ENCODE data around the gene MOG.

MOG gene

DNA sequence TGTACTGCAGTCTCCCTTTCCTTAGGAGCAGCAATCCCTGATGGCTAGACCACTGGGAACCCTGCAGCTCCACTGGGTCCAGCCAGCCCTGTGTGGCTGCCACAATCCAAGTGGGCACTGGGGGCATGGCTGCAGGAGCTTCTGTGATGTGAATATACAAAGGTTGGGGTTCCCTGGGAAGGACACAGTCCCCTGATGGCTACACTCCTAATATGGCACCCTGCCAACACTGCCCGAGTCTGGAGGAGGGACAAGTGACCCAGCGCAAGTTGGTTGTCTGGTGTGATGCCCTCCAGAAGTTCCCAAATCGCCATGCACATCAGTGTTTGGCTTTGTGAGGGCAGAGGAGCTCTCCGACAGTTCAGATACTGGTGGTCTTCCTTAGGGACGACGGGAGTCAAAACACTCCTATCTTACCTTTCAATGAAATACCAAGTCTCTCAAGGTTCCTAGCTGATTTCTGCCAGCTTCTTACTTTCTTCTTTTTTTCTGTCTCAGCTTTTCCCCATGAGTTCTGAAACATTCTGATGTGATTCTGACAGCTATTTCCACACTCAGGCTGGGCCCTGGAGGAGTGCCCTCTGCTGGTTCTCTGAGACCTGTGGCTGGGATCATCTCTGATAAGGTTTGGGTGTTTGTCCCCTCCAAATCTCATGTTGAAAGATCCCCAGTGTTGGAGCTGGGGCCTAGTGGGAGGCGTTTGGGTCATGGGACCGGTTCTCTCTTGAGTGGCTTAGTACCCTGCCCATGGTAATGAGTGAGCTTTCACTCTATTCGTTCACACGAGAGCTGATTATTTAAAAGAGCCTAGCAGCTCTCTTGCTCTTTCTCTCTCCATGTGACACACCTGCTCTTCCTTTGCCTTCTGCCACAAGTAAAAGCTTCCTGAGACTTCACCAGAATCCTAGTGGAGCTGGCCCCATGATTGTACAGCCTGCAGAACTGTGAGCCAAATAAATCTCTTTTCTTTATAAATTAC lies 39.5 kb downstream of the MOG start:
- TF ChIP-seq, protein P1, sequence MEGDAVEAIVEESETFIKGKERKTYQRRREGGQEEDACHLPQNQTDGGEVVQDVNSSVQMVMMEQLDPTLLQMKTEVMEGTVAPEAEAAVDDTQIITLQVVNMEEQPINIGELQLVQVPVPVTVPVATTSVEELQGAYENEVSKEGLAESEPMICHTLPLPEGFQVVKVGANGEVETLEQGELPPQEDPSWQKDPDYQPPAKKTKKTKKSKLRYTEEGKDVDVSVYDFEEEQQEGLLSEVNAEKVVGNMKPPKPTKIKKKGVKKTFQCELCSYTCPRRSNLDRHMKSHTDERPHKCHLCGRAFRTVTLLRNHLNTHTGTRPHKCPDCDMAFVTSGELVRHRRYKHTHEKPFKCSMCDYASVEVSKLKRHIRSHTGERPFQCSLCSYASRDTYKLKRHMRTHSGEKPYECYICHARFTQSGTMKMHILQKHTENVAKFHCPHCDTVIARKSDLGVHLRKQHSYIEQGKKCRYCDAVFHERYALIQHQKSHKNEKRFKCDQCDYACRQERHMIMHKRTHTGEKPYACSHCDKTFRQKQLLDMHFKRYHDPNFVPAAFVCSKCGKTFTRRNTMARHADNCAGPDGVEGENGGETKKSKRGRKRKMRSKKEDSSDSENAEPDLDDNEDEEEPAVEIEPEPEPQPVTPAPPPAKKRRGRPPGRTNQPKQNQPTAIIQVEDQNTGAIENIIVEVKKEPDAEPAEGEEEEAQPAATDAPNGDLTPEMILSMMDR (conservative IDR thresholded peaks at IDR 0.05; ENCODE audit: low read depth, low read length): peak; percentile 75
- DNase-seq (ENCODE audit: low read depth): peak; percentile 34

DNA sequence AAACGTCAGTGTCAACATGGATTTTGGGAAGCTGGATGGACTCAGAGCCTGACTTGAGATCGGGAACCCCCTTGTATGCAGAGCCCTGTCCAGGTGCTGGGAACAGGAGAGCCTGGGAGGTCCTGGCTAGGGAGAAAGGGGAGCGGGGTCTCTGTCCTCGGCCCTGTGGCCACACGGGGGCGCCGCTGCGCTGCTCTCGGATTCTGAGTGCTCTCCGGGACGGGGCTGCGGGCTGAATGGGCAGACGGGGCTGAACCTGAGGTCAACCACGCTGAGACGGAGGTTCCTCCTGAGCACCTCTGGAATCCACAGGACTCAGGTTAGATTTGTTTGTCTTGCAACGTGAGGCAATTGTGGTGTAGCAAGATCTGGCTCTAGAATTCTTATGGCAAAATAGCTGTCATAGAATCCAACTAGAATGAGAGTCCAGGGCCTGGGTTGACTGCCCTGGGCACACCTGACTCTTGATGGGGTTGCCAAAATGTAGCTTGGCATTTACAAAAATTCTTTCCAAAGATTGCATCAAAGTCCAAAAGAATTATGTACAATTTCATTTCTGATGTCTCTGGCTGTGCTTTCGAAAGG lies 45.7 kb downstream of the MOG start:
- DNase-seq (ENCODE audit: low read depth): peak; percentile 13
- no peak overlapping the region for H3K4me3 ChIP-seq (ENCODE audit: low read depth, low read length)
- TF ChIP-seq, protein P1 (conservative IDR thresholded peaks at IDR 0.05; ENCODE audit: low read depth, low read length): peak; percentile 57

More for the DNA sequence above, 39.5 kb downstream of the MOG start:
- H3K4me3 ChIP-seq (ENCODE audit: low read depth, low read length): no peak overlapping the region

DNA sequence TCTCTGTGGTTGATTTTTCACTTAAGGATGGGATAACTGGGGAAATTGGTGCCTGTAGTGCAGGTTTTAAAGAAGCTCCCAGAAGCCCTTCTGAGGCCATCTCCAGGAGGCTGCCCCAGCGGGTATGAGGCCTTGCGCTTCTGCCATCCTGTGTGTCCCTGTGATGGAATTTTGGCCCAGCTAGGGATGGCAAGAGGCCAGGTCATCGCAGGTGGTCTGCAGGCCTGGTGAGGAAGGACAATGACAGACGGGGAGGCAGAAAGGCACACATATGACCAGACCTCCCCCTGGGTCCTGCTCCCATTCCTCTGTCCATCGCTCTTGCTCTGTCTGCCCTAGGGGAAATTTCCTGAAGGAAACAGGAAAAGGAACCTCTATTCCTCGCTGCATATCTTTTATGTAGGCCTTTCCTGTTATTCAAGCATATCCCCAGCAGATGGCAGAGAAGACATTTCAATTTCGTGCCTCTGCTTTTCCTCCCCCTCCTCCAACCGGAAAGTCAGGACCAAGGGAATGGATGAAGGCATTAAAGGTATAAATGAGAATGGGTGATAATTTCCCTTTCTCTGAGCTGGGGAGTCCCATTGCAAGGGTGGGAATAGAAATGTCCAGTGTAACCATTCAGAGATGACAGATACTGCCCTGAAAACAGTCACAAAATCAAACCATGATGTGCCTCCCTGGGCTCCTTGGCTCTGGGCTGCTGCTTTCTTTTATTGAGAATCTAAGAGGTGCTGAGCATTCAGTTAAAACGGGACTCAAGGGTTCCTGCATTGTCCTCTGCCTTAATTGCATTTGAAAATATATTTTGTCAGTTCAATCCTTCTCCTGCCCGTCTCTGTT lies 48.7 kb downstream of the MOG start:
- DNase-seq (ENCODE audit: low read depth): peak; percentile 71
- H3K4me3 ChIP-seq (ENCODE audit: low read depth, low read length): no peak overlapping the region
- TF ChIP-seq, protein P1 (conservative IDR thresholded peaks at IDR 0.05; ENCODE audit: low read depth, low read length): peak; percentile 76

DNA sequence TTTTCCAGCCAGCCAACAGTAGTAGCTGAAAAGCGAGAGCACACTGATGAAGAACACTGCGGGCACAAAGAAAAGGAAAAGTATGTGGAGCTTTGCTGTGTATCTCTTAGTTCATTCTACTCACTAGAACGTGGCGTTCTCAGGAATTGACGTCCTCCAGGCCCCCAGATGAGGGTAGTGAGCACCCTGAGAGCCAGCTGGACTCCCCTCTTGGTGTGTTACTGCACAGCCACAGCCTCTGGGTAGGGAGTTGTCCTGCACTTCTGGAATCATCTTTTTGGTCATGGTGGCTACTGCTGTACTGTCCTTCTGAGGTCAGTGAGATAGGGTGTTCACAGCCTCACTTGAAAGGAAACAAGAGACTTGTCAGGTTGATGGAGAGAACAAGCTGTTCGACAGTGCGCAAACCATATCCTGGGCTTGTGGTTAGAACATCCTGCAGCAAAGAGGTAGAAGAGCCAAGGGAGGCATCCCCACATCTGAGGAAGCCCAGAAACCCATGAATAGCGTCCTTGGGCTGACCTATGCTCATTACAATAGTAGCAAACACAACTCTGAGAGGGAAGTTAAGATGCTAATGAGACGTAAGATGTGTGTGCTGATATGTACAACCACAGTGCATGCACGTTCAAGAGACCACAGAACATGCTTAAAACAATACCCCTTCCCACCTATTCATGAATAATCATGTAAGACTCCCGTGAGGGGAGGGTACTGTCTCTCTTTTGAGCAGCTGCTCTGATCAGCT lies 51.7 kb downstream of the MOG start:
- TF ChIP-seq, protein P1 (conservative IDR thresholded peaks at IDR 0.05; ENCODE audit: low read depth, low read length): no peak
- no peak for DNase-seq (ENCODE audit: low read depth)
- no peak overlapping the region for H3K4me3 ChIP-seq (ENCODE audit: low read depth, low read length)

DNA sequence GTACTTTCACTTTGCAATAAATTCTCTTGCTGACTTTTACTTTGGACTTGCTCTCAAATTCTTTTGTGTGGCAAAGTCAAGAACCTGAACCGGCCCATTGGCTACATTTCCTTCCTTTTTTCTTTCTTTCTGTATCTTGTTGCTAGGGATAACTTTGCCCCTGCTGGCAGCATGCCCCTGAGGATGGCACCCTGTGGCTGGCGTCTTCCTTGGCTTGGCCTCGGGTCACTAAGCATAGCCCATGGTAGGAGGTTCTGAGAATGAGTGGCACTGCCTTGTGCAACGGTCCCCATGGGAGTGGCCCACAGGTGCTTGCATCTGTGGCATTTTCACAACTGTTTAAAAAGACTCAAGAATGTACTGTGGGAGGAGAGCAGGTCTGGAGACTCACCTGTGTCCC lies 52.3 kb downstream of the MOG start:
- no peak overlapping the region for H3K4me3 ChIP-seq (ENCODE audit: low read depth, low read length)
- DNase-seq (ENCODE audit: low read depth): no peak
- TF ChIP-seq, protein P1 (conservative IDR thresholded peaks at IDR 0.05; ENCODE audit: low read depth, low read length): no peak

DNA sequence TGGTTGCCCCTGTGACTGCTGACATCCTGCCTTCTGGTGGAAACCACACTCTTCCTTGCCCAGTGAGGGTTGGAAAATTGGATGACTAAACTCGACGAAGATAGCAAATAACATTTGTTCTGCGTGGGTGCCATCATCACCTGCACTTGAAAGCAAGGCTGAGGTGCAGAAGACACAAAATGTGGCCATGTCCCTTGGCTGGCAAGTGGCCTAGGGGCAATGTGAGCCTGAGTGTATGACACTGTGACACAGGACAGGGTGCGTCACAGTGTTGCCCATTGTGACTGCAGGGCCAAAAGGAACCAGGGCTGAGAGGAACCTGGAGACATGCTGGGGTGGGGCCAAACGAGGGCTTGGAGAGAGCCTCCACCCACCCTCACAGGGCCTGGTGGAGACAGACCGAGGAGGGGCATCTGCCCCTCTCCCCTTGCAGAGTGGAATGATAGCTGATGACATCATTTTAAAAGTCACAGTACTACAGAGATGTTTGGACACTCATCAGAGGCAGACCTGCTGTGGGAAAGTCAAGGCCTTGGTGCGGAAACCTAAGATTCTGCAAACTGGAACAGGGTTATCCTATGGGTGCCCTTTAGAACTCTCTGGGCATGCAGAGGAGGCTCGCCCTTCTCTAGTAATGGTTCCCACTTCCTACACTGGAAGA lies 53.5 kb downstream of the MOG start:
- TF ChIP-seq, protein P1 (conservative IDR thresholded peaks at IDR 0.05; ENCODE audit: low read depth, low read length): no peak
- no peak overlapping the region for H3K4me3 ChIP-seq (ENCODE audit: low read depth, low read length)
- no peak for DNase-seq (ENCODE audit: low read depth)
